Colonic mucosa (tissue), 4 donors: ENCODE data around the gene LMAN1. TPM values are rescaled to one million over a fixed set of nuclear protein-coding genes. Genes with fewer than 3 reads are reported as not detected.

Source experiments
- DNase-seq: peaks from one replicate; pipeline ENCODE4 v3.0.0-alpha.2; 2020
- H3K27ac ChIP-seq: fragments of 200-600 bp; one replicate; pipeline ENCODE4 v1.8.0; 2021
- H3K27me3 ChIP-seq: fragments of 200-600 bp; one replicate; pipeline ENCODE4 v1.8.0; 2021
- H3K36me3 ChIP-seq: fragments of 200-600 bp; one replicate; pipeline ENCODE4 v1.8.0; 2021
- H3K4me1 ChIP-seq: fragments of 200-600 bp; one replicate; pipeline ENCODE4 v1.8.0; 2021; ENCODE audit warnings: mild to moderate bottlenecking
- H3K4me3 ChIP-seq: fragments of 200-600 bp; one replicate; pipeline ENCODE4 v1.8.0; 2021
- H3K9ac ChIP-seq, 2 donors: one replicate each; pipeline ENCODE4 v1.7.0; 2013; ENCODE audit warnings: control low read depth in 2 of 2, low read depth in 2 of 2, low read length in 2 of 2
- H3K9me3 ChIP-seq: fragments of 200-600 bp; one replicate; pipeline ENCODE4 v1.8.0; 2021
- CTCF ChIP-seq: fragments of 200-600 bp; IDR thresholded peaks from one replicate; pipeline ENCODE4 v1.8.0; 2022; ENCODE audit warnings: antibody characterized with exemption, mild to moderate bottlenecking
- intact Hi-C: fragments of 100-400 bp; cut with DNase I; formaldehyde crosslinking; loops from one replicate; pipeline ENCODE4 v1.14.1; 2022
- total RNA-seq, 2 donors: library from RNA; stranded (reverse); fragmentation: NEBNext Ultra II Directional in 1 of 2; extraction: Animal tissue kit (Norgen Biotek cat#: 25700) in 1 of 2; gene quantifications; one replicate each; pipeline ENCODE4 v1.2.1, GENCODE V29; 2021
- donor health status: healthy.
- donor health status: DM: no; HTN: no; CAD: no.
- donor health status: DM: no; HTN: no; CAD: no.

LMAN1 gene
- total RNA-seq, 2 donors from 2014 or later: 60.2 to 67.6 TPM

GRCh38 chr18:59344996-59345395, 14.1 kb downstream of the LMAN1 start:
- intact Hi-C loops: no loop called here
- Histone ChIP-seq H3K9me3 (no peaks in the 10 kb centered on the region), H3K36me3 (peaks cover 8% of the 10 kb centered on the region), H3K27me3 (no peaks in the 10 kb centered on the region), H3K27ac (no peak overlapping the region), H3K9ac (no peak overlapping the region), H3K4me3 (no peak overlapping the region), H3K4me1 (no peaks in the 10 kb centered on the region)
- DNase-seq: no peak
- no peak for TF ChIP-seq CTCF

DNA sequence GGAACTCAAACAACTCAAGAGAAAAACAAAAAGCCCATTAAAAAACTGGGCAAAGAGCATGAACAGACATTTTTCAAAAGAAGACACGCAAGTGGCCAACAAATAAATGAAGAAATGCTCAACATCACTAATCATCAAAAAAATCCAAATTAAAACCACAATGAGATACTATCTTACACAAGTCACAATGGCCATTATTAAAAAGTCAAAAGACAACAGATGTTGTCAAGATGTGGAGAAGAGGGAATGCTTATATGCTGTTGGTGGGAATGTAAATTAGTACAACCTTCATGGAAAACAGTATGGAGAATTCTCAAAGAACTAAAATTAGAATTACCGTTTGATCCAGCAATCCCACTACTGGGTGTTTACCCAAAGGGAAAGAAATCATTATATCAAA, 15.1 kb downstream of the LMAN1 start:
- Histone ChIP-seq H3K9me3 (no peaks in the 10 kb centered on the region), H3K36me3 (peaks cover 6% of the 10 kb centered on the region), H3K4me3 (no peak overlapping the region), H3K27me3 (no peaks in the 10 kb centered on the region), H3K27ac (no peak overlapping the region), H3K9ac (no peak overlapping the region), H3K4me1 (no peaks in the 10 kb centered on the region)
- intact Hi-C loops: no loop called here
- DNase-seq: no peak
- TF ChIP-seq CTCF: no peak

DNA sequence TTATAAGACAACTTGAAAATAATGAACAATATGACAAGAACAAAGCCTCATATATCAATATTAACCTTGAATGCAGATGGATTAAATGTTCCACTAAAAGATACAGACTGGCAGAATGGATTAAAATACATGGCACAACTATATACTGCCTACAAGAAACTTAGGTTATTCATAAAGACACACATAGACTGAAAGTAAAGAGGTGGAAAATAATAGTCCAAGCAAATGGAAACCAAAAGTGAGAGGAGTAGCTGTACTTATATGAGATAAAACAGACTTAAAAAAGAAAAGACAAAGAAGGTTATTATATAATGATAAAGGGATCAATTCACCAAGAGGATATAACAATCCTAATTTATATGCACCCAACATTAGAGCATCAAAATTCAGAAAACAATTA, 18.2 kb downstream of the LMAN1 start:
- no peak for DNase-seq
- H3K9ac ChIP-seq: no peak overlapping the region
- peaks cover 5% of the 10 kb centered on the region for H3K36me3 ChIP-seq
- no peaks in the 10 kb centered on the region for H3K9me3 ChIP-seq
- no peak overlapping the region for H3K4me3 ChIP-seq
- no peaks in the 10 kb centered on the region for H3K4me1 ChIP-seq
- intact Hi-C loops: no loop called here
- H3K27me3 ChIP-seq: no peaks in the 10 kb centered on the region
- TF ChIP-seq CTCF: no peak
- no peak overlapping the region for H3K27ac ChIP-seq

DNA sequence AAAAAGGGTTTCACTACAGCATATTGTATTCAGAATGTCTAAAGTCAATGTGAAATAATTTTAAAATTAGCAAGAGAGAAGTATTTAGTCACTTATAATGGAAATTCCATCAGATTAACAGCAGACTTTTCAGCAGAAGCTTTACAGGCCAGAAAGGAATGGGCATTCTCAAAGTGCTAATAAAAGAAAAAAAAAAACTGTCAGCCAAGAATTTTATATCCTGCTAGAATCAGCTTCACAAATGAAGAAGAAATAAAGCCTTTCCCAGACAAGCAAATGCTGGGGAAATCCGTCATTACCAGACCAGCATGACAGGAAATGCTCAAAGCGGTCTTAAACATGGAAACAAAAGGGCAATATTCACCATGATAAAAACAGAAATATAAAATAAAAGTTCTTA, 18.8 kb downstream of the LMAN1 start:
- no peak overlapping the region for H3K27ac ChIP-seq
- H3K36me3 ChIP-seq: no peaks in the 10 kb centered on the region
- TF ChIP-seq CTCF: no peak
- no peaks in the 10 kb centered on the region for H3K27me3 ChIP-seq
- no peak for DNase-seq
- no peak overlapping the region for H3K4me3 ChIP-seq
- intact Hi-C loops: no loop called here
- no peaks in the 10 kb centered on the region for H3K9me3 ChIP-seq
- H3K9ac ChIP-seq: no peak overlapping the region
- H3K4me1 ChIP-seq: no peaks in the 10 kb centered on the region

DNA sequence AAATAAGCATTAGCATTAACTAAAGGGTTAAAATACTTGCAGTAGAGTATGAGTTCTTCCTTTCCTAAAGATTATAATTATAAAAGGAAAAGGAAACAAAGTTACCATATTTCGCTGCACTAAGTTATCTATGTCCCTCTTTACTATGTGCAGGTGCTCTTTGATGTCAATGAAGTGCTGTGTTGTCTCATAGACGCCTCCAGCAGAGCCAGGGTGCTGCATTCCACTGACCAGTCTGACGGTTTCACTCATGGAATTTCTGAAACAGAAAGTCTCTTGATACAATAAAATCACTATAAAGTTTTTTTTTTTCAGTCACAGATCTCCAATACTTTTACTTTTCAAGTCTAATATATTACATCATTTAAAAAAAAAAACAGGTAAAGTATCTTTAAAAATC, 26.1 kb downstream of the LMAN1 start:
- DNase-seq: no peak
- intact Hi-C loops: no loop called here

More for the DNA sequence above, 26.1 kb downstream of the LMAN1 start:
- Histone ChIP-seq H3K36me3 (no peaks in the 10 kb centered on the region), H3K4me3 (no peak overlapping the region), H3K27me3 (no peaks in the 10 kb centered on the region), H3K27ac (no peak overlapping the region), H3K4me1 (no peaks in the 10 kb centered on the region), H3K9me3 (no peaks in the 10 kb centered on the region), H3K9ac (no peak overlapping the region)
- no peak for TF ChIP-seq CTCF
